GM13977 (cell line): ENCODE results near the gene SERPINB2.
"Not testable (repeated sequence)": the region's sequence is repeated elsewhere in the genome, so short reads cannot be mapped to it uniquely, and the experiment has no call there.

Experiments
- DNase-seq: peaks from one replicate; pipeline ENCODE4 v3.0.0; 2012; ENCODE audit warnings: low spot score
- in situ Hi-C: fragments of 300-500 bp; cut with MboI; formaldehyde crosslinking; loops from one replicate; pipeline ENCODE4 v1.12.0; 2022; ENCODE audit warnings: low sequenced_read_pairs, low pct_unique_long_range_greater_than_20kb, mixed read lengths, inconsistent platforms; ENCODE audit not compliant: unreplicated experiment
- TF ChIP-seq, protein P1 (sequence below): IDR thresholded peaks from 2 replicates; pipeline ENCODE4 v1.5.1; 2012; ENCODE audit warnings: mild to moderate bottlenecking, control low read depth; ENCODE audit not compliant: insufficient read depth; ENCODE audit errors: extremely low read depth, missing control alignments

Gene SERPINB2

DNA sequence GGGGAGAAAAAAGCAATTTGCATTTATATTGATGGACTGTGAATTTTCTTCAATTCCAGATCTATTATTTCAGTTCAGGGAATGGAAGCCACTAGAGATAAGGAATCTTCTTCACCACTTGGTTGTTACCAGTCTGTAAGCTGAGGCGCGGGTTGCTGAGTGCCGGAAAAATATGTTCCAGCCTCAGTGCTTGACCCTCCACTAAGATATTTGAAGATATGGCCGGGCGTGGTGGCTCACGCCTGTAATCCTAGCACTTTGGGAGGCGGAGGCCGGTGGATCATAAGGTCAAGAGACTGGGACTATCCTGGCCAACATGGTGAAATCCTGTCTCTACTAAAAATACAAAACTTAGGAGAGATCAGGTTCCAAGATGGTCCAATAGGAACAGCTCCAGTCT, 52.5 kb downstream of the SERPINB2 start:
- TF ChIP-seq, protein P1, sequence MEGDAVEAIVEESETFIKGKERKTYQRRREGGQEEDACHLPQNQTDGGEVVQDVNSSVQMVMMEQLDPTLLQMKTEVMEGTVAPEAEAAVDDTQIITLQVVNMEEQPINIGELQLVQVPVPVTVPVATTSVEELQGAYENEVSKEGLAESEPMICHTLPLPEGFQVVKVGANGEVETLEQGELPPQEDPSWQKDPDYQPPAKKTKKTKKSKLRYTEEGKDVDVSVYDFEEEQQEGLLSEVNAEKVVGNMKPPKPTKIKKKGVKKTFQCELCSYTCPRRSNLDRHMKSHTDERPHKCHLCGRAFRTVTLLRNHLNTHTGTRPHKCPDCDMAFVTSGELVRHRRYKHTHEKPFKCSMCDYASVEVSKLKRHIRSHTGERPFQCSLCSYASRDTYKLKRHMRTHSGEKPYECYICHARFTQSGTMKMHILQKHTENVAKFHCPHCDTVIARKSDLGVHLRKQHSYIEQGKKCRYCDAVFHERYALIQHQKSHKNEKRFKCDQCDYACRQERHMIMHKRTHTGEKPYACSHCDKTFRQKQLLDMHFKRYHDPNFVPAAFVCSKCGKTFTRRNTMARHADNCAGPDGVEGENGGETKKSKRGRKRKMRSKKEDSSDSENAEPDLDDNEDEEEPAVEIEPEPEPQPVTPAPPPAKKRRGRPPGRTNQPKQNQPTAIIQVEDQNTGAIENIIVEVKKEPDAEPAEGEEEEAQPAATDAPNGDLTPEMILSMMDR: no peak
- in situ Hi-C loops: no loop called here
- DNase-seq: no peak

DNA sequence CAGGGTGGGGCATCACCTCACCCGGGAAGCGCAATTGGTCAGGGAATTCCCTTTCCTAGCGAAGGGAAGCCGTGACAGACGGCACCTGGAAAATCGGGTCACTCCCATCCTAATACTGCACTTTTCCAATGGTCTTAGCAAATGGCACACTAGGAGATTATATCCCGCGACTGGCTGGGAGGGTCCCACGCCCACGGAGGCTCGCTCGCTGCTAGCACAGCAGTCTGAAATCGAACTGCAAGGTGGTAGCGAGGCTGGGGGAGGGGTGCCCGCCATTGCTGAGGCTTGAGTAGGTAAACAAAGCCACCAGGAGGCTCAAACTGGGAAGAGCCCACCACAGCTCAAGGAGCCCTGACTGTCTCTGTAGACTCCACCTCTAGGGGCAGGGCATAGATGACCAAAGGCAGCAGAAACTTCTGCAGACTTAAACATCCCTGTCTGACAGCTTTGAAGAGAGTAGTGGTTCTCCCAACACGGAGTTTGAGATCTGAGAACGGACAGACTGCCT, 53.1 kb downstream of the SERPINB2 start:
- in situ Hi-C loops, DNase-seq: not testable (repeated sequence)

DNA sequence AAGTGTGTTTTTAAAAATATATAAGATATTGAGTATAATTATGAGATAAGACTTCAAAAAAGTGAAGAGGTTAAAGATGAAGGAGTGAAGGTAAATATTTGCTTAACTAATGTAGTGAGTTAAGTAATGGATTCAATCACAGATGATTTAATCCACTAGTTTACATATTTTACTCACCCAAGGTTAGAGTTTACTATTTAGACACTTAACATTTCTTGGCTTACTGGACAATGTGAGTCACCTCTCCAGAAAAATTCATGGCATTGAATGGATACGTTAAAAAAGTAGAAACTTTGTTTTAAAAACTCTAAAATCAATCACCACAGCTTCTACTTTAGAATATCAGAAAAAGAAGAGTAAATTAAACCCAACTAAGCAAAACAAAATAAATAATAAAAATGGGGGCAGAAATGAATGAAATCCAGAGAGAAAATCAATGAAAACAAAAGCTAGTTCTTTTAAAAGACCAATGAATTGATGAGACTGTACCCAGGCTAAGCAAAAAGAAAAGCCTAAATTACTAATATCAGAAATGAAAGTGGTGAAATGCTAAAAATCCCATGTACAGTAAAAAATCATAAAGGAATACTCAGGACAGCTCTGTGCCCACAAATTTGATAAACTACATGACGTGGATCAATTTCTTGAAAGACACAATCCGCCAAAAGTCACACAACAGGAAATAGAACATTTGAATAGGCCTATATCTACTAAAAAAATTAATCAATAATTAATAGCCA, 59.7 kb downstream of the SERPINB2 start:
- in situ Hi-C loops: no loop called here
- DNase-seq: no peak
- TF ChIP-seq, protein P1: no peak

DNA sequence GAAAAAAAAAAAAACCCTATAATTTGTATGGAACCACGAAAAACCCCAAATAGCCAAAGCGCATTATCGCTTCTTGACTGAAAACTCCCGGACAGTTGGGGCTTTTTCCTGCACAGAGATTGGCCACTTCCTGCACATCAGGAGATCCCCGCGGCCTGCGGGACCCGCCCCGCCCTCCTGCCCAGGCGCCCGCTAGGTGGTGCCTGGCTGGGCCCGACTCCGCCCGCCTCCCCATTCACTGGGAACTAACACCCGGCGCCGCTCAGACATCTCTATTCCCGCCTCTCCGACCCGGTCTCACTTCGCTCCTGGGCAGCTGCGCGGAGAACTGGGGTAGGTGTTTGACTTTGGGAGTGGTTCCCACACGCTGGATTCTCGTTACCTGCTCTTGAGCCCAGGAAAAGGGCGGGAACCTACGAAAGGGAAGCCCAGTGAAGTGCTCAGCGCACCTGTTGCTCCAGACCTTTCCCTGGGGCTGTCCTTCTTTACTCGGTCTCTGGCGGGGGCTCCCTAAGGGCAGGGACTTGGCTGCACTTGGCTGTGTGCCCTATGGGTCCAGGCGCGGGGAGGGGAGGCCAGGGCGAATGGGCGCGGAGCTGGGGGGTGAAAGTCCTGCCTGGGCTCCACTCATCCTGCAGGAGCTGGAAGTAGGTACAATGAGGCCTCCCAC, 61.7 kb downstream of the SERPINB2 start, which contains the start of gene HMSD:
TSS of gene HMSD (plus strand) at position 234 of the 670 bp plus-strand sequence. CDS start 4,155 bp downstream, outside the sequence.
- in situ Hi-C loops: no loop called here
- TF ChIP-seq, protein P1: peak; percentile 52
- DNase-seq: peak; percentile 78

DNA sequence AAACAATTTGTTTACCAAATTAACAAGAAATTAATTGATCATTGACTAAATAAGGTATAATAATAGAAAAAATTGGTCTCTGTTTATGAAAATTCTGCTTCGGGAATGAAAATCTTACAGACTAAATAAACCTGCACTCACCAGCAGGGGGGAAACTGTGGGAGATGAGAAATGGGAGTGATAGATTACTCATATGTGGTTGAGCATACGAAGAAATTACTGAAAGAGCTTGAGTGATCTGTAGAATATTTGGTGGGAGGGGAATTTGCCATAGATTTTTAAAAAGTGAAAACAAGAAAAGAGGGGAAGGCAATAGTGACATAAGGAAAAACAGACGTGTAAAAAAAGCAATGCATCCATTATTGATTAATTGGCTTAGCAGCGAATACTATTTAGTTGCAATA, 63.8 kb downstream of the SERPINB2 start:
- in situ Hi-C loops: no loop called here
- TF ChIP-seq, protein P1: peak; percentile 35
- DNase-seq: peak; percentile 49
